Endothelial cell of umbilical vein (primary cell): ENCODE results near the gene MARK2. TPM values are rescaled to one million over a fixed set of nuclear protein-coding genes. Genes with fewer than 3 reads are reported as not detected.
A peak's percentile ranks its signal among the peaks of the same experiment; 100 is the strongest.

ENCODE experiments used
- Bru-seq: library from RNA; stranded (reverse); fragments of 400-500 nt; gene quantifications from one replicate; lab custom pipeline; 2021; lab: Mats Ljungman, UMichigan
- BruChase-seq, 2 experiments: library from RNA; stranded (reverse); fragments of 400-500 nt; gene quantifications; one replicate each; lab custom pipeline; 2021; lab: Mats Ljungman, UMichigan
- BruUV-seq: library from RNA; stranded (reverse); fragments of 400-500 nt; replicated peaks from 2 replicates; lab custom pipeline; 2021; lab: Mats Ljungman, UMichigan
- CTCF ChIA-PET: fragments of 300-600, 350-600 bp; sonication (Branson Sonifier 250); formaldehyde crosslinking; loops from one replicate; lab custom pipeline; 2021; ENCODE audit warnings: antibody characterized with exemption, inconsistent platforms; lab: Charles Lee
- POLR2A ChIA-PET: fragments of 300-600, 350-600 bp; sonication (Branson Sonifier 250); formaldehyde crosslinking; loops from one replicate; lab custom pipeline; 2021; ENCODE audit warnings: antibody characterized with exemption, inconsistent platforms; lab: Charles Lee
- DNase-seq: peaks from one replicate; pipeline ENCODE4 v3.0.0-alpha.2; 2011; ENCODE audit warnings: low read depth, low spot score
- FAIRE-seq: peaks from 2 replicates; lab custom pipeline; 2011; peaks lifted over from hg19 to GRCh38; lab: Jason Lieb, UNC
- H2AFZ ChIP-seq: 2 replicates; pipeline ENCODE4 v1.6.0; 2012; ENCODE audit warnings: low read depth, low read length, control low read depth, inconsistent platforms
- H3K27ac ChIP-seq: 2 replicates; pipeline ENCODE4 v1.5.1; 2011; ENCODE audit warnings: low read depth, mild to moderate bottlenecking, control low read depth, low read length, moderate library complexity; ENCODE audit not compliant: insufficient read depth
- H3K27me3 ChIP-seq, 2 experiments: 2 replicates each; pipeline versions ENCODE4 v1.6.0 to v1.6.1; 2011; ENCODE audit warnings: low read length in 2 of 2, mixed read lengths in 1 of 2; ENCODE audit not compliant: control insufficient read depth in 2 of 2, insufficient read depth in 2 of 2
- H3K36me3 ChIP-seq, 2 experiments: 2 replicates in 1 of 2; 3 replicates in 1 of 2; pipeline ENCODE4 v1.5.1; 2011; ENCODE audit warnings: low read length in 2 of 2, mild to moderate bottlenecking in 1 of 2, moderate library complexity in 1 of 2; ENCODE audit not compliant: control insufficient read depth in 2 of 2, insufficient read depth in 2 of 2; ENCODE audit errors: extremely low read depth in 1 of 2
- H3K4me1 ChIP-seq: 3 replicates; pipeline ENCODE4 v1.5.1; 2011; ENCODE audit warnings: mild to moderate bottlenecking, low read length; ENCODE audit not compliant: control insufficient read depth, insufficient read depth; ENCODE audit errors: extremely low read depth
- H3K4me2 ChIP-seq: 2 replicates; pipeline ENCODE4 v1.6.1; 2011; ENCODE audit warnings: low read length, control low read depth, mixed read lengths; ENCODE audit not compliant: insufficient read depth
- H3K4me3 ChIP-seq, 3 experiments: fragments of 200-600 bp in 1 of 3; sonication (generic), shearing (Covaris generic) in 1 of 3; replicated peaks in 1 of 3; 2 replicates each; pipeline ENCODE4 v1.5.1; 2011 to 2016; ENCODE audit warnings: control low read depth in 3 of 3, low read length in 3 of 3, mild to moderate bottlenecking in 2 of 3, inconsistent platforms in 1 of 3, low read depth in 1 of 3, moderate library complexity in 1 of 3; ENCODE audit not compliant: insufficient read depth in 1 of 3
- H3K79me2 ChIP-seq: 2 replicates; pipeline ENCODE4 v1.6.0; 2012; ENCODE audit warnings: low read length, inconsistent platforms; ENCODE audit not compliant: control insufficient read depth, insufficient read depth
- H3K9ac ChIP-seq: replicated peaks from 2 replicates; pipeline ENCODE3; 2011; ENCODE audit warnings: low read length, control low read depth; ENCODE audit not compliant: insufficient read depth; ENCODE audit errors: extremely low read depth
- H3K9me1 ChIP-seq: replicated peaks from 3 replicates; pipeline ENCODE4 v1.6.0; 2011; ENCODE audit warnings: mild to moderate bottlenecking, low read length; ENCODE audit not compliant: control insufficient read depth, insufficient read depth; ENCODE audit errors: extremely low read depth
- H3K9me3 ChIP-seq: replicated peaks from 2 replicates; pipeline ENCODE4 v1.5.1; 2012; ENCODE audit warnings: low read length, inconsistent platforms; ENCODE audit not compliant: control insufficient read depth, insufficient read depth
- H4K20me1 ChIP-seq: replicated peaks from 2 replicates; pipeline ENCODE3; 2011; ENCODE audit warnings: mild to moderate bottlenecking, low read length; ENCODE audit not compliant: control insufficient read depth, insufficient read depth; ENCODE audit errors: extremely low read depth
- FOS ChIP-seq: IDR thresholded peaks from 2 replicates; pipeline ENCODE4 v1.6.1; 2011; ENCODE audit warnings: mild to moderate bottlenecking, low read length, moderate library complexity, borderline replicate concordance; ENCODE audit not compliant: insufficient read depth
- POLR2A ChIP-seq: IDR thresholded peaks from 2 replicates; pipeline ENCODE4 v1.6.1; 2012; ENCODE audit warnings: low read depth, mild to moderate bottlenecking, control low read depth, low read length
- POLR2AphosphoS5 ChIP-seq: IDR thresholded peaks from 2 replicates; pipeline ENCODE4 v1.6.1; 2012; ENCODE audit warnings: low read depth, mild to moderate bottlenecking, control low read depth, low read length, moderate library complexity; ENCODE audit not compliant: insufficient read depth
- dilution Hi-C: fragments of 300-500 bp; cut with MboI; formaldehyde crosslinking; loops from one replicate; pipeline ENCODE4 v1.15.0; 2019; ENCODE audit warnings: low sequenced_read_pairs; ENCODE audit not compliant: extremely low pct_ligation_motif_present
- intact Hi-C: fragments of 100-400 bp; cut with micrococcal nuclease; formaldehyde crosslinking; loops from one replicate; pipeline ENCODE4 v1.10.0; 2022
- long read RNA-seq: library from polyadenylated mRNA; stranded (forward); transcript quantifications from one replicate; pipeline ENCODE4 v2.0.0, GENCODE V29; 2021
- polyA minus RNA-seq, 3 experiments: library from RNA; depleted of rRNA, polyadenylated mRNA; stranded (reverse); fragments of >200 nt; gene quantifications; 1 replicate in 1 of 3; 2 replicates in 2 of 3; pipeline ENCODE4 v1.2.3, GENCODE V29; 2011
- polyA plus RNA-seq, 4 experiments: library from polyadenylated mRNA; depleted of rRNA in 3 of 4; stranded (reverse) in 3 of 4; unstranded in 1 of 4; fragments of >200 nt; gene quantifications; 2 replicates each; pipeline versions ENCODE4 v1.2.1 to v1.2.3, GENCODE V29; 2011 to 2012; ENCODE audit warnings: missing spikeins in 1 of 4
- total RNA-seq: library from RNA; stranded (reverse); gene quantifications from 2 replicates; pipeline ENCODE4 v1.2.3, GENCODE V29; 2021

MARK2 gene
- 33.4 and 34.7 TPM in 2 replicates for total RNA-seq
- polyA plus RNA-seq: 16.6 and 16.7 TPM in 2 replicates
- polyA plus RNA-seq (2011; cell fraction: cytosol; rRNA removed): 19.1 and 19.9 TPM in 2 replicates
- 23.1 and 28.7 TPM in 2 replicates for polyA plus RNA-seq (2011; cell fraction: nucleus; rRNA removed)
- polyA plus RNA-seq (2012): 19.7 and 21.0 TPM in 2 replicates
- polyA minus RNA-seq: 18.3 and 34.6 TPM in 2 replicates
- 45.0 TPM for polyA minus RNA-seq (2011; cell fraction: cytosol; rRNA and poly(A)+ RNA removed)
- polyA minus RNA-seq (2011; cell fraction: nucleus; rRNA and poly(A)+ RNA removed): 14.6 and 18.9 TPM in 2 replicates
- Bru-seq, nascent RNA: percentile 78 among the genes with signal in this experiment
- BruChase-seq, experiment 1, labeled RNA remaining after a 6-hour chase: percentile 79 among the genes with signal in this experiment
- BruChase-seq, experiment 2, labeled RNA remaining after a 2-hour chase: percentile 75 among the genes with signal in this experiment
- long read RNA-seq, transcript MARK2-208 (17 exons, 2,924 nt): major isoform, 12 of 50 reads
- long read RNA-seq, partial matches to known transcripts: 2 of 50 reads
- long read RNA-seq, other reads (novel, unspliced or antisense): 30 of 50 reads

GRCh38 chr11:63838678-63839507 lies at the start of gene MARK2:
Gene MARK2, plus strand, starts transcription at chr11:63839110. Its CDS starts 397 bp downstream, at chr11:63839507.
- POLR2A ChIA-PET: interaction anchor here (0.5 to 1.2 kb wide), 6 partner anchors 8 to 345 kb away, joined by 3 to 6 read pairs (median 3); partner anchors contain the start of gene ZFTA
- Histone ChIP-seq H3K4me3 (peak within 1 kb of the TSS; percentile 70 to 87 (median 85)), H3K4me2 (peak within 1 kb of the TSS; percentile 81), H4K20me1 (peaks cover 3% of the 10 kb centered on the region), H3K9me3 (no peaks in the 10 kb centered on the region), H3K36me3 (no peaks in the 10 kb centered on the region), H3K9ac (peak within 1 kb of the TSS; percentile 88), H3K27ac (peak within 1 kb of the TSS; percentile 61), H3K9me1 (no peaks in the 10 kb centered on the region), H3K79me2 (peaks cover 45% of the 10 kb centered on the region), H3K4me1 (peaks cover 26% of the 10 kb centered on the region), H3K27me3 (no peaks in the 10 kb centered on the region), H2AFZ (peak within 1 kb of the TSS; percentile 49)
- DNase-seq: peak; percentile 96
- CTCF ChIA-PET: interaction anchor here (0.6 to 16.7 kb wide), 32 partner anchors 9 to 933 kb away, joined by 3 to 264 read pairs (median 5); partner anchors contain the start of genes COX8A, OTUB1, RCOR2 and ZFTA
- TF ChIP-seq POLR2A: peak; percentile 72
- TF ChIP-seq FOS: no peak
- peak; percentile 83 for TF ChIP-seq POLR2AphosphoS5
- dilution Hi-C loops (no loop called here), intact Hi-C loops (loop anchor here (1.0 to 5.0 kb wide), 5 partner anchors 26 to 1087 kb away; partner anchors contain the start of genes CATSPERZ, NAA40, SPINDOC and ZBTB3)
- FAIRE-seq: peak; percentile 100
- no TSS peak for BruUV-seq
